ENCODE data around the gene SARM1. TPM values are rescaled to one million over a fixed set of nuclear protein-coding genes. Genes with fewer than 3 reads are reported as not detected.
A peak's percentile ranks its signal among the peaks of the same experiment; 100 is the strongest.

The SARM1 gene
- total RNA-seq, 1 experiment from 2014 or later = 37.7 TPM

- POLR2A ChIA-PET (ENCODE audit: low non-redundant PET) = no interaction called here
- H3K27ac ChIP-seq (ENCODE audit: low read depth, low read length, poor library complexity, severe bottlenecking) = no peak overlapping the region
- no peaks in the 10 kb centered on the region for H3K9me3 ChIP-seq (ENCODE audit: low read depth, low read length, poor library complexity, severe bottlenecking)
- H3K36me3 ChIP-seq (ENCODE audit: insufficient read depth, low read length, poor library complexity, severe bottlenecking) = peaks cover 33% of the 10 kb centered on the region
- no peak for DNase-seq (ENCODE audit: low spot score)
- intact Hi-C loops (cut with micrococcal nuclease; ENCODE audit: unreplicated experiment) = no loop called here
- no peaks in the 10 kb centered on the region for H3K27me3 ChIP-seq (replicated peaks; ENCODE audit: insufficient read depth, low read depth, low read length, poor library complexity)
- H3K4me1 ChIP-seq (ENCODE audit: insufficient read depth, low read length, poor library complexity, severe bottlenecking) = no peaks in the 10 kb centered on the region
- TSS peak; percentile 17 for BruUV-seq (replicated peaks)
- no peak for TF ChIP-seq CTCF (conservative IDR thresholded peaks at IDR 0.05; ENCODE audit: low read depth, low read length)
- no peak for TF ChIP-seq EZH2 (IDR thresholded peaks at IDR 0.05; ENCODE audit: borderline replicate concordance, low read depth, low read length, poor library complexity, severe bottlenecking)
- no peak overlapping the region for H3K4me3 ChIP-seq (ENCODE audit: low read depth, low read length, poor library complexity, severe bottlenecking)
- CTCF ChIA-PET = no interaction called here
Measured at GRCh38 chr17:28390563-28390962, 19.1 kb downstream of the SARM1 start.

GRCh38 chr17:28390984-28391383 is 19.5 kb downstream of the SARM1 start:
- CTCF ChIA-PET = no interaction called here
- Histone ChIP-seq H3K27ac (ENCODE audit: low read depth, low read length, poor library complexity, severe bottlenecking) (no peak overlapping the region), H3K36me3 (ENCODE audit: insufficient read depth, low read length, poor library complexity, severe bottlenecking) (peaks cover 35% of the 10 kb centered on the region), H3K4me3 (ENCODE audit: low read depth, low read length, poor library complexity, severe bottlenecking) (no peak overlapping the region), H3K9me3 (ENCODE audit: low read depth, low read length, poor library complexity, severe bottlenecking) (no peaks in the 10 kb centered on the region), H3K27me3 (replicated peaks; ENCODE audit: insufficient read depth, low read depth, low read length, poor library complexity) (no peaks in the 10 kb centered on the region), H3K4me1 (ENCODE audit: insufficient read depth, low read length, poor library complexity, severe bottlenecking) (no peaks in the 10 kb centered on the region)
- DNase-seq (ENCODE audit: low spot score) = no peak
- intact Hi-C loops (cut with micrococcal nuclease; ENCODE audit: unreplicated experiment) = no loop called here
- POLR2A ChIA-PET (ENCODE audit: low non-redundant PET) = no interaction called here
- no peak for TF ChIP-seq EZH2 (IDR thresholded peaks at IDR 0.05; ENCODE audit: borderline replicate concordance, low read depth, low read length, poor library complexity, severe bottlenecking)
- TF ChIP-seq CTCF (conservative IDR thresholded peaks at IDR 0.05; ENCODE audit: low read depth, low read length) = no peak
- BruUV-seq (replicated peaks) = no TSS peak

GRCh38 chr17:28391401-28391800 is 19.9 kb downstream of the SARM1 start:
- no TSS peak for BruUV-seq (replicated peaks)
- POLR2A ChIA-PET (ENCODE audit: low non-redundant PET) = no interaction called here

More at GRCh38 chr17:28391401-28391800, 19.9 kb downstream of the SARM1 start:
- H3K27me3 ChIP-seq (replicated peaks; ENCODE audit: insufficient read depth, low read depth, low read length, poor library complexity) = no peaks in the 10 kb centered on the region
- no peaks in the 10 kb centered on the region for H3K9me3 ChIP-seq (ENCODE audit: low read depth, low read length, poor library complexity, severe bottlenecking)
- CTCF ChIA-PET = no interaction called here
- intact Hi-C loops (cut with micrococcal nuclease; ENCODE audit: unreplicated experiment) = no loop called here
- no peak overlapping the region for H3K4me3 ChIP-seq (ENCODE audit: low read depth, low read length, poor library complexity, severe bottlenecking)
- no peak overlapping the region for H3K27ac ChIP-seq (ENCODE audit: low read depth, low read length, poor library complexity, severe bottlenecking)
- no peaks in the 10 kb centered on the region for H3K4me1 ChIP-seq (ENCODE audit: insufficient read depth, low read length, poor library complexity, severe bottlenecking)
- DNase-seq (ENCODE audit: low spot score) = no peak
- H3K36me3 ChIP-seq (ENCODE audit: insufficient read depth, low read length, poor library complexity, severe bottlenecking) = peaks cover 37% of the 10 kb centered on the region
- TF ChIP-seq EZH2 (IDR thresholded peaks at IDR 0.05; ENCODE audit: borderline replicate concordance, low read depth, low read length, poor library complexity, severe bottlenecking) = no peak
- no peak for TF ChIP-seq CTCF (conservative IDR thresholded peaks at IDR 0.05; ENCODE audit: low read depth, low read length)

Measured in A673 (cell line).